ENCODE measurements around the gene CTSC.
A peak's percentile ranks its signal among the peaks of the same experiment; 100 is the strongest.

Gene CTSC

DNA sequence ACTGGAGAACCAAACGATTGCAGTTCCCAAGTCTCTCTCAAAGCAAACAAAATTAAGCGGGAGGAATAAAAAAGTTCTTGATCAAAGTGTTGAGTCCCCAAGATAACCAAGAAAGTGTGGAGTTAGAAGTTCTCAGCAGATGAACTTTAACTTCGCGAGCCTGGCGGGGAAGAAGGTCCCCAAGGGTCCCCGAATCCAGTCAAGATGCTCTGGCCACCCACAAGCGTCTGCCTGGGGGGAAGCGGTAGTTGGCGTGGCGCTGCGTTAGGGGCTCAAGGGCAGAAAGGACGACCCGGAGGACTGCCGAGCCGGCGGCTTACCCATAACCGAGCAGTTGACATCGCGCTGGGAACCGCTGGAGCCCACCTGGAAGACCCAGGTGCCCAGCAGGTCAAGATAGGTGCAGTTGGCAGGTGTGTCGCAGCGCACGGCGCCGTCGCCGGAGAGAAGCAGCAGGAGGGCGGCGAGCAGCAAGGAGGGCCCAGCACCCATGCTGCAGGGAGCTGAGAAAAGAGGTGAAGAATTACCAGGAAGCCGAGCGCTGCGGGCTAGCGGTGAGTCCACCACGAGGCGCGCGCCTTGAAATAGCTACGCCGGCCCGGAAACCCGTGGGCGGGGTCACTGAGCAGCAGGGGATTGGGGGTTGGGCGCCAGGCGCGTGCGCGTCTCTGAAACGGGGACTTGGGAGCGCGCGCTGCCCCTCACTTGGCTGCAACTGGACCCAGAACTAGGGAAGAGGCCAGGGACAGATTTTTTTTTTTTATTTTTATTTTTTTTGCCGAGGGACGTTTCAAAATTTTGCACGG is at the start of gene CTSC:
CTSC (minus strand) TSS at position 556 of the 806 bp plus-strand sequence; CDS start at position 492, 64 bp downstream.
- DNase-seq (ENCODE audit: low read depth) = peak; percentile 84

GRCh38 chr11:88384669-88385005 is 47.1 kb upstream of the CTSC start:
- no peak for DNase-seq (ENCODE audit: low read depth)

GRCh38 chr11:88384004-88384668 is 46.6 kb upstream of the CTSC start:
- DNase-seq (ENCODE audit: low read depth) = no peak

DNA sequence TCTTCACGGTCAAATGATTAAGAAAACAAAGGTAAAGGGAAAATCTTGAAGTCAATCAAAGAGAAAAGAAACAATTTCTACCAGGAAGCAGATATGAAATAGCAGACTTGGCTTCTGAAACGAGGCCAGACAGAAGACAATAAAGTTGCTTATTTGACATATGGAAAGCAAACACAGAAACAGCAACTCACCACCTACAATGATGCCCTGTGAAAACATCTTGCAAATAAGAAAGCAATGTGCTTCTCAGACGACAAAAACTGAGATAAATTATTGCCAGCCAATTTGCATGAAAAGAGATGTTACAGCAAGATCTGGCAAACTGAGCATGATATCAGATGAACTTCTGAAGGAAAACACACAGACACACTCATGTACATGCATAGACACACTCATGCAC is 45.9 kb upstream of the CTSC start:
- DNase-seq (ENCODE audit: low read depth) = no peak

GRCh38 chr11:88379130-88379529 is 41.6 kb upstream of the CTSC start:
- no peak for DNase-seq (ENCODE audit: low read depth)

GRCh38 chr11:88378422-88379066 is 41.0 kb upstream of the CTSC start:
- DNase-seq (ENCODE audit: low read depth) = no peak

DNA sequence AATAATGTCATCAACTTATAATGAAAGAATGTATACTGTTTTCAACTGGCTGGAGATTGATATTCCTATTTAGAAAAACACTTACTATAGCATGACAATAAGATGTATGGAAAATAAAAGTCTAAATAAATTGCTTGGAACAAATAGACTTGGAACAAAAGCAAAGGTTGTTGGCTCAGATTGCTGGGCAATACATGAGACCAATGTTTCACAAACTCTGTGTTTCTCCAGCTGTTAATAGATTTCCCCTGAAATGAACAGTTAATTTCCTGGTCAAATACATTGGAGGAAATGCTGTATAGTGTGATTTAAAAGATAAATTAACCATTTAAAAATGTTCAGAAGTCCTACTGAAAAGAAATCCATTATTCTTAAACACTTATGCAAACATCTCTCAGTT is 40.1 kb upstream of the CTSC start:
- no peak for DNase-seq (ENCODE audit: low read depth)

- DNase-seq (ENCODE audit: low read depth) = no peak
Measured at GRCh38 chr11:88377144-88377543, 39.6 kb upstream of the CTSC start.

- no peak for DNase-seq (ENCODE audit: low read depth)
Measured at GRCh38 chr11:88375927-88376470, 38.5 kb upstream of the CTSC start.

DNA sequence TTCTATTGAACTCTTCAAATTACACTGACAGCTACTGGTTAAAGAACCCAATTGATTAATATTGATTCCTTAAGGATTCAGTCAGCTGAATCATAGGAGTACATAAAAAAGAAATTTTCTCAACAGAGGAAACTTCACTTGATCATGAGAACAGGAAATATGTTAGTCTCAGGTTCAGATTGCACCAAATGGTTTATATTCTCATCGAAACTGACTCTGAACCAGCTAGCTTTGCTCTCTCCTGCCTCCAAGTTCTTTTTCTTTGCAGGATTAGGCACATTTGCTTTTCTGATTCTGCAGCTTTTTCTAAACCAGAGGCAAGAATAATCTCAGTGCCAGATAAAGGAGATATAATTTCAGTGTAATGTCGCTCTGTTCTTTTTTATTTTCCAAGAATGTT is 33.2 kb upstream of the CTSC start:
- no peak for DNase-seq (ENCODE audit: low read depth)

GRCh38 chr11:88367310-88367709 is 29.8 kb upstream of the CTSC start:
- DNase-seq (ENCODE audit: low read depth) = no peak

DNA sequence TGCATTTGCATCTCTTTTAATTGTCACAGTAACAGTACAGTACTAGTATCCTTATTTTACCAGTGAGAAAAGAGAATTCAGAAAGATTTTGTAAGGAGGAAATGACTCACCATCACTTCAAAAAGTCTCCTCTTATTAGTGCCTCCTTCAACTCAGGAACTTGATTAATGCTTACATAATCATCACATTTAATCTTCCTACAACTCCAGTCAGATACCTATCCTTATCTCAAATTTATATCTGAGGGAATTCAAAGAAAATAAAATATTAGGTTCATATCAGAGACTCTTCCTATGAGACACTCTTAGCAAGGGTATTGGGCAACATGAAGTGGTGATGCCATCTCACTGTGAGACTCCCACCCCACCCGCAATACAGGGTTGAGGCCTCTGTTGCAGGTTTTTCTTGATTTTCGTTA is 26.1 kb upstream of the CTSC start:
- DNase-seq (ENCODE audit: low read depth) = no peak

DNA sequence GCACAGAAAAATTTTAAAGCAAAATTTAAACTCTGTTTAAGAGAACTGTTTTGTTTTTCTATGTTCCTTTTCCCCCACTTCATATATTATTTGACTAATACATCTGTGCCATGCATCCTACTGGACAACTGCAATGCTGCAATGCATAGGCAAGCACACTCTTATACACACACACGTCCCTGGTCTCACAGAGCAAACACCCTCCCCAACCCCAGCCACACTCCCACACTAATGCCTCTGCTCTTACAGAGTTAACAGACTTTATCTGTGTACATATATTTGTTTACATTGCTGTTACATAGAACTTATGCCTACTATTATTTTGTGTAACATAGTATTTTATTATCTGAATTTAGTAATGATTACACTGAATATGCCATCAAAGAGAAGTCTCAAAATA is 25.5 kb upstream of the CTSC start:
- no peak for DNase-seq (ENCODE audit: low read depth)

GRCh38 chr11:88360141-88360540 is 22.6 kb upstream of the CTSC start:
- DNase-seq (ENCODE audit: low read depth) = no peak

DNA sequence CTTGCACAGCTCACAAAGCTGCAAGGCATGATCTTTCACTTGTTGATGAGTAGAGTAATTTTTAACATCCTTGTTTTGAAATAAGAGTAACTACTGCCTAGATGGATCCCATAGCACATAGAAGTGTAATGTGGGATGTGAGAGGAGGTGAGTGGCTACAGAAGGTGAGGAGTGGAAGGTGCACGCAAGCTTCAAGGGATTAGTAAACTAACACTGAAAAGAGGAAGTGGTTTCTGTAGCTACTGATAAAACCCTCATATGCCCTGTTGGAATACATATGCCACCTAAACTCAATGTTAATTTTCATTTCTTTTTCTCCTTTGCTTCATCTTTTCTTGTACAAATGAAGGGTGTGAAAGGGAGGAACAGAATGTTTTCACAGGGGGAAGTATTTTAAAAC is 22.0 kb upstream of the CTSC start:
- no peak for DNase-seq (ENCODE audit: low read depth)

DNA sequence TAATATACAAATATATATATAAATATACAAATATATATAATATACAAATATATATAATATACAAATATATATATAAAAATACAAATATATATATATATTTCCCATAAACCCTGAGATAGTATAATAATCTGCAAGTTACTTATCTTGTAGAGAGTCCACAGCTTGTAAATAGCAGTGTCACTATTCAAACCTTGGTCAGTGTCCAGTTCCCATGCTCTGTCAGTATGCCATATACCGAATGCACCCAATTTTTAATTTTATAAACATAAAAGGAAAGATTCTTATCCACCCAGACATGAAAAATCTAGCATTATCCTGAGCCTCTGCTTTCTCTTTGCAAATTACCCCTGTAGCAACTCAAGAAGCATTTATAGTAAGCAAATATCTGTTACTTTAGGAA is 21.6 kb upstream of the CTSC start:
- no peak for DNase-seq (ENCODE audit: low read depth)

- DNase-seq (ENCODE audit: low read depth) = no peak
Measured at GRCh38 chr11:88358040-88358431, 20.5 kb upstream of the CTSC start.

DNA sequence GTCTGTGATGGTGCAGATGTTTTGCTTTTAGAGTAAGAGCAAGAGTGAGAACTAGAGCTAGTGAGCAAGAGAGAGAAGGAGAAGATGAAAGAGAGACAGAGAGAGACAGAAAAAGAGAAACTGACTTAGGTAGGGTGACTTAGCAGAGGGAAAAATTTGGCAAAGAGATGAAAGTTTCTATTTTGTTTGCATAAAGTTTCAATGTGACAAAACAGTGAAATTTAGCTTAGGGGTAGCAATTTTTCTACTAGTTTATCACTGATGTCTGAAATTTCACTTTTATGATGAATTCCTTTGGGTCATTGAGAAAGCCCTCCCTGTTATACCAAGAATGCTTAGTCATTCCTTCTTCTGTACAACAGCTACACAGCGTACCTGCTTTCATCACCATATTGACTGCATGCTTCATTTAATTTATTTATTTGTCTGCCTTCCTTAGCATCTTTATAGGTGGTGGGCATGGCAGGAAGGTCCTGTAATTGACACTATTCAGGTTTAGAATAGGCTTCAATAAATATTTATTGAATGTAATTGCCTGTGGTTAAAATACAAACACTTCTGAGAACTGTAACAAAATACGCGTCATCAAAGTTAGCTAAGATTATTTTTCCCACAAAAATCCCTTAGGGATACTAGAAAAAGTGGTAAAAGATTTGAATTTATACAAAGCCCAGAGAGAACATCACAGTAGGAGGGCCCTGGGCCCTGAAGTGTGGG is 19.9 kb upstream of the CTSC start:
- DNase-seq (ENCODE audit: low read depth) = no peak

GRCh38 chr11:88355887-88356286 is 18.4 kb upstream of the CTSC start:
- DNase-seq (ENCODE audit: low read depth) = no peak

DNA sequence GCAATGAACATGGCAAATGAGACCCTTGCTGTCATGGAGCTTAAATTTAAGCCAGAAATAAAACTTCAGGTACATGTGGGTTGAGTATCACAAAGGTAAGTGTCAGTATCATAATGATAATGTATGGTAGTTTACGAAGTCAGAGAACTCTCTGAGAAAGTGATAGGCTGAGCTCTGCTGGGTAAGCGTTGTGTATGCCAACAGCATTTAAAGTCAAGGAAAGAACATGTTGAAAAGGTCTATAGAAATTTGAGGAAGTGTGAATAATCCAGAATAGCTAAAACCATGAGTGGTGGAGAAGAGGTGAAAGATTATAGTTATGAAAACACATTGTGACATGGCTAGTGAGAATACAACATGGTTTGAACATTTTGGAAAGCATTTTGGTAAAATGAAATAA is 17.4 kb upstream of the CTSC start:
- no peak for DNase-seq (ENCODE audit: low read depth)

- DNase-seq (ENCODE audit: low read depth) = no peak
Measured at GRCh38 chr11:88353835-88354496, 16.4 kb upstream of the CTSC start.

- no peak for DNase-seq (ENCODE audit: low read depth)
Measured at GRCh38 chr11:88353386-88353785, 15.8 kb upstream of the CTSC start.
